HUES6 (cell line): Measurements from ENCODE around the gene CIAO1.
"Not testable (repeated sequence)": the region's sequence is repeated elsewhere in the genome, so short reads cannot be mapped to it uniquely, and the experiment has no call there.

Experiments used
- H3K27ac ChIP-seq: 2 replicates; pipeline ENCODE4 v1.7.0; 2013; ENCODE audit warnings: low read depth, mild to moderate bottlenecking, low read length, inconsistent platforms
- H3K27me3 ChIP-seq: 2 replicates; pipeline ENCODE4 v1.6.1; 2013; ENCODE audit warnings: low read length; ENCODE audit not compliant: control insufficient read depth, insufficient read depth
- H3K36me3 ChIP-seq: 2 replicates; pipeline ENCODE4 v1.6.1; 2013; ENCODE audit warnings: low read length; ENCODE audit not compliant: control insufficient read depth, insufficient read depth
- H3K4me1 ChIP-seq: 2 replicates; pipeline ENCODE4 v1.6.1; 2013; ENCODE audit warnings: low read length; ENCODE audit not compliant: control insufficient read depth, insufficient read depth
- H3K4me3 ChIP-seq: 2 replicates; pipeline ENCODE4 v1.5.1; 2013; ENCODE audit warnings: low read depth, low read length
- H3K9ac ChIP-seq: one replicate; pipeline ENCODE4 v1.6.1; 2013; ENCODE audit warnings: mild to moderate bottlenecking, low read length
- H3K9me3 ChIP-seq: 2 replicates; pipeline ENCODE4 v1.6.1; 2013; ENCODE audit warnings: low read depth, low read length; ENCODE audit not compliant: control insufficient read depth, insufficient read depth

The CIAO1 gene

DNA sequence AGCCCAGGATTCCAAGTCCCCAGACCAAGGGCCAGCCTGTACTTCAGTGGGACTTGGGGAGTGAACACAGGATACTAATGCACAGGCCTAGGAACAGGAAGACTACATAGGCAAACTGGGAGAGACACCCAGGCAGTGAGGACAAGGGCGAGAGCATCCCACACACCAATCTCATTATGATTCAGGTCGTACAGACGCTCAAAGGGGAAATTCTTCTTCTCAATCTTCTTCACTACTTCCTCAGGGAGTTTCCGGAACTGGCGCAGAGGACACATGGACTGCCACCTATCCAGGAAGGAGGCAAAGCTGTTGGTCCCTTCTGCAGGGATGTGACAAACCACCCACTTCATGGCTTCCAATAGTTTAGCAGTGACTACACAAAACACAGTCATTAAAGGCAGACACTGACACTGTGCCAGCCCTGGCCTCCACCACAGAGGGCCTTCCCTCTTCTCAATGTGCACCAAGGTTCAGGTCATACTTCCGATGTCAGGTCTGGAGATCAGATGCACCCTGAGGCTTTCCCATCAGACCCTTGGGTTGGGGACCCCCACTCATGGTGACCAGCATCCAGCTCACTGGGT is 21.3 kb downstream of the CIAO1 start:
- no peak overlapping the region for H3K9ac ChIP-seq
- H3K27me3 ChIP-seq: no peaks in the 10 kb centered on the region
- H3K27ac ChIP-seq: no peak overlapping the region
- no peaks in the 10 kb centered on the region for H3K4me1 ChIP-seq
- H3K4me3 ChIP-seq: no peak overlapping the region
- H3K9me3 ChIP-seq: no peaks in the 10 kb centered on the region
- H3K36me3 ChIP-seq: peaks cover 99% of the 10 kb centered on the region

GRCh38 chr2:96291751-96292150 is 25.7 kb downstream of the CIAO1 start:
- Histone ChIP-seq H3K9ac (no peak overlapping the region), H3K9me3 (no peaks in the 10 kb centered on the region), H3K36me3 (peaks cover 100% of the 10 kb centered on the region), H3K27me3 (no peaks in the 10 kb centered on the region), H3K4me1 (no peaks in the 10 kb centered on the region), H3K4me3 (no peak overlapping the region), H3K27ac (no peak overlapping the region)

DNA sequence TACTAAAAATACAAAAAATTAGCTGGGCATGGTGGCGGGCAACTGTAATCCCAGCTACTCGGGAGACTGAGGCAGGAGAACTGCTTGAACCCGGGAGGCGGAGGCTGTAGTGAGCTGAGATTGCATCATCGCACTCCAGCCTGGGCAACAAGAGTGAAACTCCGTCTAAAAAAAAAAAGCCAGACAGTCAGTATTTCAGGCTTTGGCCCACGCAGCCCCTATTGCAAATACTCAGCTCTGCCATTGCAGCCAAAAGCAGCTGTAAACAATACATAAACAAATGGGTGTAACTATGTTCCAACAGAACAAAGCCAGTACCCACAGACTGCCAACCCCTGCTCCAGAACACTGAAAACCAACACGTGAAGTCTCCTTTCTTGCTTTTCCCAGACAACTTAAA is 28.2 kb downstream of the CIAO1 start:
- H3K4me1 ChIP-seq, H3K9me3 ChIP-seq, H3K4me3 ChIP-seq, H3K27me3 ChIP-seq, H3K9ac ChIP-seq, H3K27ac ChIP-seq: not testable (repeated sequence)
- peaks cover 100% of the 10 kb centered on the region for H3K36me3 ChIP-seq

DNA sequence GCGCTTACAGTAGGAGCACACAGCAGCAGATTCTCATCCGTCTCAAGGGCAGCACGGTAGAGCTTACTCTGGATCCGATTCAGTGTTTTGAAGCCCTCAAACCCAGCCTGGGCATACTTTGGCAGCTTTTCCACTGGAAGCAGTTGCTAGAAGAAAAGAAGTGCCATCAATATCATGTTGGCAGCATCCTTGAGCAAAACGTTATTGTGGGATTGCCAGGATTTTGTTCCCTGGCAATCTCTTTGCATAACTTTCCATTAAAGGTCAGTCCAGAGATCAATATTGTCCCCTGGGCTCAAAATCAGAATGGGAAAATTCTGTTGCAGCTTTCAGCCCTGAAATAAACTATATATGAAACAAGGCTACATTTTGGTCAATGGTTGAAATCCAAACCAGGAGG is 30.9 kb downstream of the CIAO1 start:
- Histone ChIP-seq H3K27me3 (no peaks in the 10 kb centered on the region), H3K27ac (no peak overlapping the region), H3K36me3 (peaks cover 97% of the 10 kb centered on the region), H3K9ac (no peak overlapping the region), H3K9me3 (no peaks in the 10 kb centered on the region), H3K4me1 (no peaks in the 10 kb centered on the region), H3K4me3 (no peak overlapping the region)

DNA sequence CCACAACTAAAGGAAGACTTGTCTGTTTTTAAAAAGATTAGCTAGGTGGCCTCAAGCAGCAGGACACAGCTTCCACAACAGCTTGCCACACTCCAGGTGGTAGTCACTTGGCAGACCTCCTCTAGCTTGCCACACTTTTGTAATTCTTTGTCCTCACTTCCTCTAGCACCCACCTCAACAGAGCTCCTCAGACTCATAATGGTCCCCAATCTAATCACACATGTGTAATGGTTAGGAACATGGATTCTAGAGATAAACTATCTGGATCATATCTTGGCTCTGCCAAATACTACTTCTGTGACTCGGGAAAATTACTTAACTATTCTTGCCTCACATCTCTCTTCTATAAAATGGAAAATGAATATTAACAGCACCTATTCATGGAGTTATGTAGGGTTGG is 35.8 kb downstream of the CIAO1 start:
- Histone ChIP-seq H3K4me1 (peaks cover 6% of the 10 kb centered on the region; the same call in 1 of the 2 replicates), H3K27ac (no peak overlapping the region), H3K9ac (no peak overlapping the region), H3K4me3 (no peak overlapping the region), H3K36me3 (peaks cover 76% of the 10 kb centered on the region), H3K27me3 (no peaks in the 10 kb centered on the region), H3K9me3 (no peaks in the 10 kb centered on the region)

- Histone ChIP-seq H3K4me1 (peaks cover 6% of the 10 kb centered on the region; the same call in 1 of the 2 replicates), H3K9me3 (no peaks in the 10 kb centered on the region), H3K27ac (no peak overlapping the region), H3K9ac (peak overlapping the region; percentile 95), H3K4me3 (peak overlapping the region; percentile 99), H3K27me3 (no peaks in the 10 kb centered on the region), H3K36me3 (peaks cover 49% of the 10 kb centered on the region)
Observed at GRCh38 chr2:96304606-96305005, 38.6 kb downstream of the CIAO1 start.

DNA sequence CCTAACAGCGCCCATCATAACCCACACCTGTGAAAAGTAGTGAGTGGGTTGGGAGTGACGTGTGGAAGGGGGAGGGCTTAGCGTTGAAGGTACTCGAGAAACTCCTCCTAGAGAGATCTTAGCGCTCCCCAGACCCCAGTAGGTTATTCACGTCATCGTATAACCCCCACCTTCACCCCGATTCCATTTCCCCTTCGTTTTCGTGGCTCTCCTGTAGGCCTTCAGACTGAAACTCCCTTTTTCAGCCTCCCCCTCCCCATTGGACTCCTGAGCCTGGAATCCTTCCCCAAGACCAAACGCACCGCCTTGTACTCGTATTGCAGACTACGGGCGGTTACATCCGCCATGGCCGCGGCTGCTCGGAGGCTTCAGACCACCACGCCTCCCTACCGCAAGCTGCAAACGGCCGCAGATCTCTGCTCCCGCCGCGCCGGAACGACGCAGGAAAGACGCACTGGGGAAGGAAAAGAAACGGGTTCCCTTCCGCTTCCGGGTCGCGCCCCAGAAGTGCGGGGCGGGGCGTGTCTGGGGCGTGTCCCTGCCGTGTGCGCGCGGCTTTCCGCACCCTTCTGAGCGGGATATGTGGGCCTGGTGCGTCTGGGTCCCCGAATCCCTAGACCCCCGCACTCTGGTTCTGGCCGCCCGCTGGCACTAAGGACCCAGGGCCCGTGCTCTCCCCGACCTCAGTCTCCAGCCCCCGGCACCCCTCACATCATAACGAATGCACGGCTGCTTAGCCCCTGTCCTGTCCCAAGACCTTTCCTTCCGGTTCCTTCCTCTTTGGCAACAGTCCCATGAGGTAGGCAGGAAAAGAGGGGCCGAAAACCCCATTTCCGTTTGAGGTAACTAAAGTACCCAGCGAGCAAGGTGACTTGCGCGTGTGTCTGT is 39.3 kb downstream of the CIAO1 start, which contains the start of gene SNRNP200:
TSS of gene SNRNP200 (minus strand) at position 456 of the 888 bp plus-strand sequence. CDS start at position 347, 109 bp downstream.
- Histone ChIP-seq H3K4me3 (peak within 1 kb of the TSS; percentile 99), H3K4me1 (peaks cover 6% of the 10 kb centered on the region; the same call in 1 of the 2 replicates), H3K27ac (peak within 1 kb of the TSS; percentile 86), H3K27me3 (no peaks in the 10 kb centered on the region), H3K9ac (peak within 1 kb of the TSS; percentile 95), H3K9me3 (no peaks in the 10 kb centered on the region), H3K36me3 (peaks cover 42% of the 10 kb centered on the region)

DNA sequence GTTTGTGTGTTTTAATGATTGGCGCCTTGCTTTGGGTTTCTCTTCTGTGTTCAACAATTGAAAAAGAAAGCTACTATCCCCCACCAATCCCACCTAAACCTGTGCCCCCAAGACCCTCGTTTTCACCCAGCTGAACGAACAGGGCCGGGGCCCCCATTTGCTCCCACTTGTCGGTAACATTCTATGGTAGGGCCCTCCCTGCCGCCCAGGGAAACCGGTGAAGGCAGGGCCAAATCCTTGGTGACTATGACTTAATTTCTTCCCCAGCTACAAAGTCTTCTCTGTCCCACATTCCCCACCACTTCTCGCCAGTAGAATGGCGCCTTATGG is 39.9 kb downstream of the CIAO1 start:
- Histone ChIP-seq H3K27ac (peak overlapping the region; percentile 86), H3K4me1 (peaks cover 6% of the 10 kb centered on the region; the same call in 1 of the 2 replicates), H3K27me3 (no peaks in the 10 kb centered on the region), H3K9ac (peak overlapping the region; percentile 95), H3K36me3 (peaks cover 38% of the 10 kb centered on the region), H3K9me3 (no peaks in the 10 kb centered on the region), H3K4me3 (peak overlapping the region; percentile 99)

GRCh38 chr2:96306370-96306769 is 40.3 kb downstream of the CIAO1 start:
- Histone ChIP-seq H3K4me1 (peaks cover 6% of the 10 kb centered on the region; the same call in 1 of the 2 replicates), H3K36me3 (peaks cover 34% of the 10 kb centered on the region), H3K9ac (peak overlapping the region; percentile 95), H3K9me3 (no peaks in the 10 kb centered on the region), H3K27me3 (no peaks in the 10 kb centered on the region), H3K4me3 (peak overlapping the region; percentile 99), H3K27ac (peak overlapping the region; percentile 86; the same call in 1 of the 2 replicates)

DNA sequence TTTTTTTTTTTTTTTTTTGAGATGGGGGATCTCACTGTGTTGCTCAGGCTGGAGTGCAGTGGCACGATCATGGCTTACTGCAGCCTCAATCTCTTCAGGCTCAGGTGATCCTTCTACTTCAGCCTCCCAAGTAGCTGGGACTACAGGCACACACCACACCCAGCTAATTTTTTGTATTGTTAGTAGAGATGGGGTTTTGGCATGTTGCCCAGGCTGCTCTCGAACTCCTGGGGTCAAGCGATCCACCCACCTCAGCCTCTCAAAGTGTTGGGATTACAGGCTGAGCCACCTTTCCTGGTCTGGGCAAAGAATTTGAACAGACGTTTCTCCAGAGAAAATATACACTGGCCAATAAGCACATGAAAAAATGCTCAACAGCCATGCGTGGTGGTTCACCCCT is 42.2 kb downstream of the CIAO1 start:
- Histone ChIP-seq H3K9me3 (no peaks in the 10 kb centered on the region), H3K4me1 (peaks cover 6% of the 10 kb centered on the region; the same call in 1 of the 2 replicates), H3K9ac (no peak overlapping the region), H3K36me3 (peaks cover 15% of the 10 kb centered on the region), H3K27ac (no peak overlapping the region), H3K4me3 (no peak overlapping the region), H3K27me3 (no peaks in the 10 kb centered on the region)

- peaks cover 9% of the 10 kb centered on the region; the same call in 1 of the 2 replicates for H3K4me1 ChIP-seq
- no peaks in the 10 kb centered on the region for H3K36me3 ChIP-seq
- H3K9ac ChIP-seq: no peak overlapping the region
- no peak overlapping the region for H3K4me3 ChIP-seq
- no peak overlapping the region for H3K27ac ChIP-seq
- H3K27me3 ChIP-seq: peaks cover 13% of the 10 kb centered on the region
- H3K9me3 ChIP-seq: no peaks in the 10 kb centered on the region
Observed at GRCh38 chr2:96315005-96315399, 49.0 kb downstream of the CIAO1 start.
